Sigmoid colon (tissue), 7 donors: Measurements from ENCODE around the gene CYS1. TPM values are rescaled to one million over a fixed set of nuclear protein-coding genes. Genes with fewer than 3 reads are reported as not detected.
A peak's percentile ranks its signal among the peaks of the same experiment; 100 is the strongest.

Experiments
- DNase-seq: peaks from one replicate; pipeline ENCODE4 v3.0.0-alpha.2; 2019
- H3K27ac ChIP-seq, 4 donors: fragments of 200-600 bp; sonication (generic); one replicate each; pipeline ENCODE4 v1.5.1; 2016 to 2019; ENCODE audit warnings: mild to moderate bottlenecking in 1 of 4
- H3K27me3 ChIP-seq, 3 donors: fragments of 200-600 bp; sonication (generic); one replicate each; pipeline ENCODE4 v1.5.1; 2019; ENCODE audit warnings: mild to moderate bottlenecking in 1 of 3
- H3K36me3 ChIP-seq, 4 donors: fragments of 200-600 bp; sonication (generic); one replicate each; pipeline ENCODE4 v1.5.1; 2016 to 2019
- H3K4me1 ChIP-seq, 4 donors: fragments of 200-600 bp; sonication (generic); one replicate each; pipeline ENCODE4 v1.5.1; 2017 to 2019
- H3K4me3 ChIP-seq, 4 donors: fragments of 200-600 bp; sonication (generic); one replicate each; pipeline ENCODE4 v1.5.1; 2017 to 2019; ENCODE audit warnings: mild to moderate bottlenecking in 2 of 4, moderate library complexity in 1 of 4
- H3K9me3 ChIP-seq, 4 donors: fragments of 200-600 bp in 3 of 4; sonication (generic) in 3 of 4; one replicate each; pipeline versions ENCODE4 v1.5.1 to v1.6.1; 2013 to 2019
- EP300 ChIP-seq, 4 donors: sonication (generic); formaldehyde crosslinking; IDR thresholded peaks; one replicate each; pipeline ENCODE4 v1.6.1; 2017; ENCODE audit warnings: antibody characterized with exemption in 4 of 4
- POLR2A ChIP-seq, 2 donors: fragments of 450-650 bp; IDR thresholded peaks; one replicate each; pipeline ENCODE4 v1.6.1; 2016; ENCODE audit warnings: antibody characterized with exemption in 2 of 2, mild to moderate bottlenecking in 2 of 2, moderate library complexity in 2 of 2
- POLR2AphosphoS5 ChIP-seq, 4 donors: sonication (generic); formaldehyde crosslinking; IDR thresholded peaks; one replicate each; pipeline ENCODE4 v1.6.1; 2017; ENCODE audit warnings: antibody characterized with exemption in 4 of 4
- WGBS, 2 donors: extraction: QIAGEN DNeasy Blood & Tissue Kit; methylation state at CpG; one replicate each; pipeline ENCODE4 v1.1.7; 2013; 5-methylcytosine and 5-hydroxymethylcytosine counted together
- intact Hi-C: fragments of 100-400 bp; cut with DNase I; formaldehyde crosslinking; loops from one replicate; pipeline ENCODE4 v1.15.1; 2023
- polyA plus RNA-seq, 3 donors: library from polyadenylated mRNA; stranded (reverse); fragments of 200-250 nt; gene quantifications; one replicate each; pipeline ENCODE4 v1.2.3, GENCODE V29; 2013
- total RNA-seq, 4 donors: library from RNA; depleted of rRNA; stranded (reverse); fragments of >200 nt; gene quantifications; one replicate each; pipeline ENCODE4 v1.1.0, GENCODE V29; 2016
- TF ChIP-seq, protein P1 (sequence below), 4 experiments: fragments of 450-650 bp in 3 of 4; fragments of 200-600 bp in 1 of 4; IDR thresholded peaks; one replicate each; pipeline ENCODE4 v1.5.1; 2016 to 2019; ENCODE audit warnings: antibody characterized with exemption in 4 of 4, mild to moderate bottlenecking in 3 of 4, moderate library complexity in 2 of 4
- donor health status: healthy with polysubstance abuse.
- donor health status: Bipolar disorder and iron deficiency.
- donor health status: healthy.

CYS1 gene
- total and polyA plus RNA-seq, 7 donors, result 0.46 to 24.6 (median 7.5) TPM

DNA sequence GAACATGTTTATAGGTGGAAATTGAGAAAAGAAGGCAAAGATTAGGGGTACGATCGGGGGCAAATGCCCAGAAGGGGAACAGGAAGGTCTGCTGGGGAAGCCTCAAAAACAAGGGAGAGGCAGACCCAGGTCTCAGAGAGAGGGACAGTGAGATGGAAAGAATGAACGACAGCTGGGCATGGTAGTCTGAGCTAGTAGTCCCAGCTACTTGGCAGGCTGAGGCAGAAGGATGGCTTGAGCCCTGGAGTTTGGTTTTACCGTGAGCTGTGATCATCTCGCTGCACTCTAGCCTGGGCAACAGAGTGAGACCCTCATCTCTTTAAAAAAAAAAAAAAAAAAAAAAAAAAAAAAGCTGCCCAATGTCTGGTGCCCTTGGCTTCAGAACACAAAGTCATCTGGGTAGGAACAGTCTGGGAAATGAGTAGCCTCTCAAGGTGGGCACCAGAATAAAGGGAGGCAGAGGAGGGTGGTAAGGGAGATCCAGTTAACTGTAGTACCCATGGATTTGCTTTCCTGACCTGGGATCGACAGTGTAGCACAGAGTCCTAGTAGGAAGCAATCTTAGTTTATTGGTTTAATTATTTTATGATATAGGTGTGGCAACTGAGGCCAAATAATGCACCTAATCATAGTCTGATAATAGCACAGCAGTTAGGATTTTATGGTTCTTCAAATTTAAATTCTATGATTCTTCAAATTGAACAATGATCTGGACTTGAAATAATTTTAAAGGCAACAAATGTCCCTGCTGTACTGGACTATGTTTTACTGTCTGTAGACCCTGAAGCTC, 45.8 kb upstream of the CYS1 start:
- Histone ChIP-seq H3K27ac (no peak overlapping the region), H3K36me3 (no peaks in the 10 kb centered on the region), H3K27me3 (peaks cover 13 to 20% (median 18%) of the 10 kb centered on the region in 3 donors), H3K4me3 (no peak overlapping the region), H3K4me1 (peaks cover 0 to 28% (median 20%) of the 10 kb centered on the region in 4 donors), H3K9me3 (no peaks in the 10 kb centered on the region)
- intact Hi-C loops, result no loop called here
- no peak for DNase-seq
- TF ChIP-seq EP300 (IDR thresholded peaks at IDR 0.05) (no peak), POLR2AphosphoS5 (IDR thresholded peaks at IDR 0.05) (no peak)
- 39 to 85% methylated on average over 6 of the region's 6 CpGs for WGBS, 2 donors

GRCh38 chr2:10124538-10125045, 44.4 kb upstream of the CYS1 start:
- H3K9me3 ChIP-seq, result no peaks in the 10 kb centered on the region
- H3K4me1 ChIP-seq, result peaks cover 0 to 33% (median 25%) of the 10 kb centered on the region in 4 donors
- H3K27me3 ChIP-seq, result peaks cover 13 to 20% (median 18%) of the 10 kb centered on the region in 3 donors
- 13 to 19% methylated on average over 5 of the region's 5 CpGs for WGBS, 2 donors
- intact Hi-C loops, result loop anchor here (1.0 to 5.0 kb wide), 3 partner anchors 178 to 543 kb away; partner anchors contain the start of gene HPCAL1
- DNase-seq, result peak; percentile 59
- H3K4me3 ChIP-seq, result no peak overlapping the region
- TF ChIP-seq POLR2AphosphoS5 (IDR thresholded peaks at IDR 0.05), result no peak
- TF ChIP-seq, protein P1, sequence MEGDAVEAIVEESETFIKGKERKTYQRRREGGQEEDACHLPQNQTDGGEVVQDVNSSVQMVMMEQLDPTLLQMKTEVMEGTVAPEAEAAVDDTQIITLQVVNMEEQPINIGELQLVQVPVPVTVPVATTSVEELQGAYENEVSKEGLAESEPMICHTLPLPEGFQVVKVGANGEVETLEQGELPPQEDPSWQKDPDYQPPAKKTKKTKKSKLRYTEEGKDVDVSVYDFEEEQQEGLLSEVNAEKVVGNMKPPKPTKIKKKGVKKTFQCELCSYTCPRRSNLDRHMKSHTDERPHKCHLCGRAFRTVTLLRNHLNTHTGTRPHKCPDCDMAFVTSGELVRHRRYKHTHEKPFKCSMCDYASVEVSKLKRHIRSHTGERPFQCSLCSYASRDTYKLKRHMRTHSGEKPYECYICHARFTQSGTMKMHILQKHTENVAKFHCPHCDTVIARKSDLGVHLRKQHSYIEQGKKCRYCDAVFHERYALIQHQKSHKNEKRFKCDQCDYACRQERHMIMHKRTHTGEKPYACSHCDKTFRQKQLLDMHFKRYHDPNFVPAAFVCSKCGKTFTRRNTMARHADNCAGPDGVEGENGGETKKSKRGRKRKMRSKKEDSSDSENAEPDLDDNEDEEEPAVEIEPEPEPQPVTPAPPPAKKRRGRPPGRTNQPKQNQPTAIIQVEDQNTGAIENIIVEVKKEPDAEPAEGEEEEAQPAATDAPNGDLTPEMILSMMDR (IDR thresholded peaks at IDR 0.05), result peak; percentile 26 to 67 (median 47)
- H3K27ac ChIP-seq, result no peak overlapping the region
- no peaks in the 10 kb centered on the region for H3K36me3 ChIP-seq

- TF ChIP-seq POLR2A (IDR thresholded peaks at IDR 0.05) (no peak), POLR2AphosphoS5 (IDR thresholded peaks at IDR 0.05) (no peak), EP300 (IDR thresholded peaks at IDR 0.05) (no peak)
- TF ChIP-seq, protein P1 (IDR thresholded peaks at IDR 0.05), result no peak
Measured at GRCh38 chr2:10123281-10123680, 43.1 kb upstream of the CYS1 start.

GRCh38 chr2:10122500-10123280, 42.5 kb upstream of the CYS1 start, which contains the start of gene RRM2:
TSS of gene RRM2 (plus strand) at chr2:10122739. CDS start at chr2:10122799, 60 bp downstream.
- peak within 1 kb of the TSS; percentile 13 to 63 (median 54) for H3K4me3 ChIP-seq
- no peaks in the 10 kb centered on the region for H3K9me3 ChIP-seq
- TF ChIP-seq, protein P1 (IDR thresholded peaks at IDR 0.05), result no peak
- no peak for TF ChIP-seq EP300 (IDR thresholded peaks at IDR 0.05)
- TF ChIP-seq POLR2AphosphoS5 (IDR thresholded peaks at IDR 0.05), result no peak
- TF ChIP-seq POLR2A (IDR thresholded peaks at IDR 0.05), result no peak
- H3K36me3 ChIP-seq, result no peaks in the 10 kb centered on the region
- DNase-seq, result peak; percentile 97
- H3K4me1 ChIP-seq, result peaks cover 0 to 33% (median 25%) of the 10 kb centered on the region in 4 donors
- WGBS, 2 donors, result 0 to 1% methylated on average over 81 of the region's 81 CpGs
- no peak within 1 kb of the TSS for H3K27ac ChIP-seq
- intact Hi-C loops, result loop anchor here (2.0 to 5.0 kb wide), 3 partner anchors 180 to 545 kb away; partner anchors contain the start of gene HPCAL1
- H3K27me3 ChIP-seq, result peaks cover 13 to 20% (median 18%) of the 10 kb centered on the region in 3 donors

More at GRCh38 chr2:10123281-10123680, 43.1 kb upstream of the CYS1 start:
- Histone ChIP-seq H3K9me3 (no peaks in the 10 kb centered on the region), H3K4me3 (peak overlapping the region in 3 of 4 donors; percentile 44 to 63 (median 63)), H3K4me1 (peaks cover 0 to 33% (median 25%) of the 10 kb centered on the region in 4 donors), H3K27me3 (peaks cover 13 to 20% (median 18%) of the 10 kb centered on the region in 3 donors), H3K36me3 (no peaks in the 10 kb centered on the region), H3K27ac (no peak overlapping the region)
- peak; percentile 40 for DNase-seq
- intact Hi-C loops, result loop anchor here (2.0 to 5.0 kb wide), 3 partner anchors 179 to 544 kb away; partner anchors contain the start of gene HPCAL1
- WGBS, 2 donors, result 5 to 8% methylated on average over 18 of the region's 18 CpGs
